Endothelial cell (in vitro differentiated cells): ENCODE measurements around the gene ALDH2. TPM values are rescaled to one million over a fixed set of nuclear protein-coding genes. Genes with fewer than 3 reads are reported as not detected.
"Not testable (repeated sequence)": the region's sequence is repeated elsewhere in the genome, so short reads cannot be mapped to it uniquely, and the experiment has no call there.

Source experiments
- DNase-seq: peaks from one replicate; pipeline ENCODE4 v3.0.0; 2021; ENCODE audit warnings: low spot score
- H3K27ac Mint-ChIP-seq: one replicate; pipeline ENCODE4 v1.8.0; 2021; ENCODE audit warnings: mixed read lengths, inconsistent platforms; ENCODE audit not compliant: unreplicated experiment
- H3K27me3 Mint-ChIP-seq: one replicate; pipeline ENCODE4 v1.8.0; 2021; ENCODE audit warnings: mild to moderate bottlenecking, moderate library complexity, mixed read lengths, inconsistent platforms; ENCODE audit not compliant: unreplicated experiment
- H3K36me3 Mint-ChIP-seq: one replicate; pipeline ENCODE4 v1.8.0; 2021; ENCODE audit warnings: mild to moderate bottlenecking, low read depth, mixed read lengths, inconsistent platforms; ENCODE audit not compliant: unreplicated experiment
- H3K4me1 Mint-ChIP-seq: one replicate; pipeline ENCODE4 v1.8.0; 2021; ENCODE audit warnings: mild to moderate bottlenecking, mixed read lengths, inconsistent platforms; ENCODE audit not compliant: unreplicated experiment
- H3K4me3 Mint-ChIP-seq: one replicate; pipeline ENCODE4 v1.8.0; 2021; ENCODE audit warnings: mild to moderate bottlenecking, mixed read lengths, inconsistent platforms; ENCODE audit not compliant: unreplicated experiment
- H3K9me3 Mint-ChIP-seq: one replicate; pipeline ENCODE4 v1.8.0; 2021; ENCODE audit warnings: mixed read lengths, inconsistent platforms; ENCODE audit not compliant: unreplicated experiment
- total RNA-seq: library from RNA; stranded (reverse); fragmentation: NEBNext Ultra II Directional; extraction: Animal tissue kit (Norgen Biotek cat#: 25700); gene quantifications from one replicate; pipeline ENCODE4 v1.2.1, GENCODE V29; 2021; ENCODE audit not compliant: unreplicated experiment
- TF ChIP-seq, protein P1 (sequence below): fragments of 200-600 bp; sonication (generic); IDR thresholded peaks from one replicate; pipeline ENCODE4 v1.5.0; 2021; ENCODE audit warnings: antibody characterized with exemption; ENCODE audit not compliant: unreplicated experiment

The ALDH2 gene
- total RNA-seq, 1 donor from 2014 or later: 98.5 TPM

- Mint-ChIP-seq H3K27me3 (peaks cover 7% of the 10 kb centered on the region), H3K36me3 (no peaks in the 10 kb centered on the region), H3K27ac (no peak overlapping the region), H3K4me1 (peaks cover 20% of the 10 kb centered on the region), H3K9me3 (no peaks in the 10 kb centered on the region), H3K4me3 (no peak overlapping the region)
- no peak for DNase-seq
- TF ChIP-seq, protein P1, sequence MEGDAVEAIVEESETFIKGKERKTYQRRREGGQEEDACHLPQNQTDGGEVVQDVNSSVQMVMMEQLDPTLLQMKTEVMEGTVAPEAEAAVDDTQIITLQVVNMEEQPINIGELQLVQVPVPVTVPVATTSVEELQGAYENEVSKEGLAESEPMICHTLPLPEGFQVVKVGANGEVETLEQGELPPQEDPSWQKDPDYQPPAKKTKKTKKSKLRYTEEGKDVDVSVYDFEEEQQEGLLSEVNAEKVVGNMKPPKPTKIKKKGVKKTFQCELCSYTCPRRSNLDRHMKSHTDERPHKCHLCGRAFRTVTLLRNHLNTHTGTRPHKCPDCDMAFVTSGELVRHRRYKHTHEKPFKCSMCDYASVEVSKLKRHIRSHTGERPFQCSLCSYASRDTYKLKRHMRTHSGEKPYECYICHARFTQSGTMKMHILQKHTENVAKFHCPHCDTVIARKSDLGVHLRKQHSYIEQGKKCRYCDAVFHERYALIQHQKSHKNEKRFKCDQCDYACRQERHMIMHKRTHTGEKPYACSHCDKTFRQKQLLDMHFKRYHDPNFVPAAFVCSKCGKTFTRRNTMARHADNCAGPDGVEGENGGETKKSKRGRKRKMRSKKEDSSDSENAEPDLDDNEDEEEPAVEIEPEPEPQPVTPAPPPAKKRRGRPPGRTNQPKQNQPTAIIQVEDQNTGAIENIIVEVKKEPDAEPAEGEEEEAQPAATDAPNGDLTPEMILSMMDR: no peak
Measured at GRCh38 chr12:111759271-111759670, 7.5 kb upstream of the ALDH2 start.

DNA sequence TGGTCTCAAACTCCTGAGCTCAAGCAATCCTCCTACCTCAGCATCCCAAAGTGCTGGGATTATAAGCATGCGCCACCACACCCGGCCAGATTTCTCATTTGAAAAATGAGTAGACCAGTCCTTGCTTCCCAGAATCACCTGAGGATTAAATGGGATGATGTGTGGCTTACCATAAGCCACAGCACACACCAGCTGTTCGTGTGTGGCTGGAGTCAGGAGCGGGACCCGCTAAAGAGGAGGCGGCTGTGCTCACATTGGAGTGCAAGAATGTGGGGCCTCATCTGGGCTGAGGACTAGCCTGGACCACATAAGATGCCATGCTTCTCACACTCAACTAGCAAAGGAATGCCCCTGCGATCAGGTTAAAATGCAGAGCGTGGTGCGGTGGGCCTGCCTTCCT lies 6.7 kb upstream of the ALDH2 start:
- Mint-ChIP-seq H3K4me3 (no peak overlapping the region), H3K9me3 (no peaks in the 10 kb centered on the region), H3K27me3 (peaks cover 9% of the 10 kb centered on the region), H3K4me1 (peaks cover 25% of the 10 kb centered on the region), H3K27ac (no peak overlapping the region), H3K36me3 (no peaks in the 10 kb centered on the region)
- TF ChIP-seq, protein P1: no peak
- no peak for DNase-seq

GRCh38 chr12:111761099-111761498 lies 5.6 kb upstream of the ALDH2 start:
- Mint-ChIP-seq H3K27ac (no peak overlapping the region), H3K4me1 (peaks cover 29% of the 10 kb centered on the region), H3K27me3 (peaks cover 6% of the 10 kb centered on the region), H3K9me3 (no peaks in the 10 kb centered on the region), H3K36me3 (no peaks in the 10 kb centered on the region), H3K4me3 (peak overlapping the region; percentile 56)
- TF ChIP-seq, protein P1: no peak
- DNase-seq: no peak

GRCh38 chr12:111761706-111762105 lies 5.0 kb upstream of the ALDH2 start:
- Mint-ChIP-seq H3K4me3 (no peak overlapping the region), H3K4me1 (peaks cover 33% of the 10 kb centered on the region), H3K27me3 (peaks cover 9% of the 10 kb centered on the region), H3K9me3 (no peaks in the 10 kb centered on the region), H3K27ac (peak overlapping the region; percentile 86), H3K36me3 (no peaks in the 10 kb centered on the region)
- no peak for DNase-seq
- TF ChIP-seq, protein P1: no peak

DNA sequence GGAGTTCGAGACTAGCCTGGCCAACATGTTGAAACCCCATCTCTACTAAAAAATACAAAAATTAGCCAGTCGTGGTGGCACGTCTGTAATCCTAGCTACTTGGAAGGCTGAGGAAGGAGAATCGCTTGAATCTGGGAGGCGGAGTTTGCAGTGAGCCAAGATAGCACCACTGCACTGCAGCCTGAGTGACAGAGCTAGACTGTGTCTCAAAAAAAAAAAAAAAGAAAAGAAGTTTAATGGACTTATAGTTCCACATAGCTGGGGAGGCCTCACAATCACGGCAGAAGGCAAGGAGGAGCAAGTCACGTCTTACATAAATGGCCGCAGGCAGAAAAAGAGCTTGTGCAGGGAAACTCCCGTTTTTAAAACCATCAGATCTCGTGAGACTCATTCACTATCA lies 3.2 kb upstream of the ALDH2 start:
- not testable (repeated sequence) for H3K4me3 Mint-ChIP-seq, H3K27ac Mint-ChIP-seq, DNase-seq, H3K9me3 Mint-ChIP-seq, H3K27me3 Mint-ChIP-seq, H3K36me3 Mint-ChIP-seq
- H3K4me1 Mint-ChIP-seq: peaks cover 44% of the 10 kb centered on the region
